GM12865 (cell line): ENCODE measurements around the gene OSCP1.

ENCODE experiments used
- DNase-seq: peaks from one replicate; pipeline ENCODE4 v3.0.0; 2010; ENCODE audit warnings: low read depth
- H3K4me3 ChIP-seq: 2 replicates; pipeline ENCODE4 v1.5.1; 2011; ENCODE audit warnings: mild to moderate bottlenecking, low read depth, low read length, control low read depth
- CTCF ChIP-seq: IDR thresholded peaks from 2 replicates; pipeline ENCODE4 v1.5.1; 2011; ENCODE audit warnings: low read length, control low read depth, low read depth, inconsistent platforms; ENCODE audit not compliant: insufficient read depth; ENCODE audit errors: missing control alignments

The OSCP1 gene

GRCh38 chr1:36486439-36487335 is 36.4 kb upstream of the OSCP1 start:
- TF ChIP-seq CTCF = no peak
- peak; percentile 41 for DNase-seq
- no peak overlapping the region for H3K4me3 ChIP-seq

- no peak for DNase-seq
- TF ChIP-seq CTCF = no peak
- H3K4me3 ChIP-seq = no peak overlapping the region
Measured at GRCh38 chr1:36486093-36486438, 35.8 kb upstream of the OSCP1 start.

GRCh38 chr1:36484099-36484498 is 33.8 kb upstream of the OSCP1 start:
- no peak for DNase-seq
- no peak for TF ChIP-seq CTCF

GRCh38 chr1:36482724-36483388 is 32.6 kb upstream of the OSCP1 start, which contains the start of gene CSF3R:
Gene CSF3R (minus strand): TSS chr1:36482913. CDS start chr1:36479496, 3,417 bp downstream.
- no peak for DNase-seq
- no peak for TF ChIP-seq CTCF
- H3K4me3 ChIP-seq = no peak within 1 kb of the TSS

More at GRCh38 chr1:36484099-36484498, 33.8 kb upstream of the OSCP1 start:
- H3K4me3 ChIP-seq = no peak overlapping the region

- TF ChIP-seq CTCF = no peak
- no peak for DNase-seq
- no peak overlapping the region for H3K4me3 ChIP-seq
Measured at GRCh38 chr1:36481771-36482723, 31.8 kb upstream of the OSCP1 start.

GRCh38 chr1:36481091-36481490 is 30.8 kb upstream of the OSCP1 start:
- DNase-seq = no peak
- no peak for TF ChIP-seq CTCF
- no peak overlapping the region for H3K4me3 ChIP-seq
